OCI-LY1 (cell line): ENCODE measurements around the gene LMF1.

Source experiments
- EZH2 ChIP-seq: fragments of 200-600 bp; sonication (generic), shearing (Covaris generic); IDR thresholded peaks from 2 replicates; pipeline ENCODE4 v1.8.0; 2017; ENCODE audit warnings: borderline replicate concordance, mixed run types, mild to moderate bottlenecking, antibody characterized with exemption, low read length, moderate library complexity, mixed read lengths
- TF ChIP-seq, protein P1 (sequence below): fragments of 200-600 bp; sonication (generic), shearing (Covaris generic); IDR thresholded peaks from 2 replicates; pipeline ENCODE4 v1.5.1; 2017; ENCODE audit warnings: mild to moderate bottlenecking, antibody characterized with exemption, low read length, moderate library complexity, mixed read lengths

DNA sequence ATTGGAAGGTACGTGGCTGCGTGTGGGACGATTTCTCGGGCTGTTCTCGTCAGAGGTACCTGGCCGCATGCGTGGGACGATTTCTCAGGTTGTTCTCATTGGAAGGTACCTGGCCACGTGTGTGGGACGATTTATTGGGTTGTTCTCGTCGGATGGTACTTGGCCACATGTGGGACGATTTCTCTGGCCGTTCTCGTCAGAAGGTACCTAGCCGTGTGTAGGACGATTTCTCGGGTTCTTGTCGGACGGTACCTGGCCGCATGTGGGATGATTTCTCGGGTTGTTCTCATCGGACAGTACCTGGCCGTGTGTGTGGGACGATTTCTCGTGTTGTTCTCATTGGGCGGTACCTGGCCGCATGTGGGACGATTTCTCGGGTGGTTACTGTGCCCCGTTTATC lies 120.1 kb downstream of the LMF1 start:
- TF ChIP-seq, protein P1, sequence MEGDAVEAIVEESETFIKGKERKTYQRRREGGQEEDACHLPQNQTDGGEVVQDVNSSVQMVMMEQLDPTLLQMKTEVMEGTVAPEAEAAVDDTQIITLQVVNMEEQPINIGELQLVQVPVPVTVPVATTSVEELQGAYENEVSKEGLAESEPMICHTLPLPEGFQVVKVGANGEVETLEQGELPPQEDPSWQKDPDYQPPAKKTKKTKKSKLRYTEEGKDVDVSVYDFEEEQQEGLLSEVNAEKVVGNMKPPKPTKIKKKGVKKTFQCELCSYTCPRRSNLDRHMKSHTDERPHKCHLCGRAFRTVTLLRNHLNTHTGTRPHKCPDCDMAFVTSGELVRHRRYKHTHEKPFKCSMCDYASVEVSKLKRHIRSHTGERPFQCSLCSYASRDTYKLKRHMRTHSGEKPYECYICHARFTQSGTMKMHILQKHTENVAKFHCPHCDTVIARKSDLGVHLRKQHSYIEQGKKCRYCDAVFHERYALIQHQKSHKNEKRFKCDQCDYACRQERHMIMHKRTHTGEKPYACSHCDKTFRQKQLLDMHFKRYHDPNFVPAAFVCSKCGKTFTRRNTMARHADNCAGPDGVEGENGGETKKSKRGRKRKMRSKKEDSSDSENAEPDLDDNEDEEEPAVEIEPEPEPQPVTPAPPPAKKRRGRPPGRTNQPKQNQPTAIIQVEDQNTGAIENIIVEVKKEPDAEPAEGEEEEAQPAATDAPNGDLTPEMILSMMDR = no peak
- TF ChIP-seq EZH2 = no peak
